Activated T-cell treated with anti-CD3 and anti-CD28 coated beads for 4 hours (primary cell): Measurements from ENCODE around the gene PEAK3.
"Not testable (repeated sequence)": the region's sequence is repeated elsewhere in the genome, so short reads cannot be mapped to it uniquely, and the experiment has no call there.

ENCODE experiments used
- DNase-seq: peaks from one replicate; pipeline ENCODE4 v3.0.0-alpha.2; 2020

PEAK3 gene

DNA sequence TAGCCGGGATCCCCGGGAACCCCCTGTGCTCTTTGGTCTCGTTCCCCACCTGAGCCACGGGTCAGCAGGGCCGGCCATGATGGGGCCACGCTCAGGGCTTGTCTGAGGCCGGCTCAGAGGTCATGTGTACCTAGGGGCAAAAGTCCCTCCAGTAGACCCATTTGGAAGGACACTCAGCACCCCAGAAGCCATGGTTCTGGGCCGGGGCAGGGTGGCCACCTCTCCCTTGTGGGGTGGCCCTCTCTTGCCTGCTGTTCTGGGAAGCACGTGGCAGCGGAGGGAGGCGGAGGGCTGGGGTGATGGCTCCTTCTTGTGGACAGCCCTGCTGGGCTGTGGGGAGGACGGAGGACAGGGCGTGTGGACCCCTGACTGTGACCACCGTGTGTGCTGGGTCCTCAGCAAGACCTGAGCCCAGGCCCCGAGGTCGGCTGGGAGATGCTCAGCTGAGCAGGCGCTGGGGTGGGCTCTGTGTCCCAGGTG is 6.4 kb upstream of the PEAK3 start:
- DNase-seq = no peak

DNA sequence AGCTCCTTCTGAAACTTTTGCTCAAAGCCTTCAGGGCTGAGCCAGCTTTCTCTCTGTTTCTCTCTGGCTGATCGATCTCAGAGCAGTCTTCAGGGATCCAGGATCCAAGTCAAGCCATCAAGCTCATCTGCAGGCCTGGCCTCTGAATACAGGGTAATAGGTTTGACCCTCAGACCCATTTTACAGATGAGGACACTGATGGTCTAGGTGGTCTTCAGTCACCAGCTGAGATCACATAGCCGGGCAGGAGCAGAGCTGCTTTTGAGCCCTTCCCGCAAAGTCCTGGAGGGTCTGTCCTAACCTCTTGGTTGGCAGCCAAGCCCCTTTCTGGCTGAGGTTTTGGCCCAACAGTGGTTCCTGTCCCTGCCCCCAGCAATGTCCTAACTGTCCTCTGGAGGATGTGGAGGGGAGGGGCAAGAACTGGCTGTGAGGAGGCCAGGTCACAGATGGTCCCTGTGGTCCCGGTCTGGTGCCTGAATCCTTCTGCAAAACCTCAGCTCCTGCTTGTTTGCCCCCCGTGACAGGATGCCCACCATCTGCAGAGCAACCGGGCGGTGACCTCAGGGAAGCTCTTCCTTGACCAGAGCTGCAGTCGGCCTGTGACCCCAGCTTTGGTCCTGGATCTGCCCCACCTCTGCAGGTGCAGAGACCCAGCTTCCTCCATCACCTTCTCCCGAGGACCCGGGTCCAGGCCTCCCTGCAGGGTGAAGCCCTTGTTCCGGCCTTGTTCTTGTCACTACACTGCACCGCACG is 5.8 kb upstream of the PEAK3 start:
- DNase-seq = no peak

DNA sequence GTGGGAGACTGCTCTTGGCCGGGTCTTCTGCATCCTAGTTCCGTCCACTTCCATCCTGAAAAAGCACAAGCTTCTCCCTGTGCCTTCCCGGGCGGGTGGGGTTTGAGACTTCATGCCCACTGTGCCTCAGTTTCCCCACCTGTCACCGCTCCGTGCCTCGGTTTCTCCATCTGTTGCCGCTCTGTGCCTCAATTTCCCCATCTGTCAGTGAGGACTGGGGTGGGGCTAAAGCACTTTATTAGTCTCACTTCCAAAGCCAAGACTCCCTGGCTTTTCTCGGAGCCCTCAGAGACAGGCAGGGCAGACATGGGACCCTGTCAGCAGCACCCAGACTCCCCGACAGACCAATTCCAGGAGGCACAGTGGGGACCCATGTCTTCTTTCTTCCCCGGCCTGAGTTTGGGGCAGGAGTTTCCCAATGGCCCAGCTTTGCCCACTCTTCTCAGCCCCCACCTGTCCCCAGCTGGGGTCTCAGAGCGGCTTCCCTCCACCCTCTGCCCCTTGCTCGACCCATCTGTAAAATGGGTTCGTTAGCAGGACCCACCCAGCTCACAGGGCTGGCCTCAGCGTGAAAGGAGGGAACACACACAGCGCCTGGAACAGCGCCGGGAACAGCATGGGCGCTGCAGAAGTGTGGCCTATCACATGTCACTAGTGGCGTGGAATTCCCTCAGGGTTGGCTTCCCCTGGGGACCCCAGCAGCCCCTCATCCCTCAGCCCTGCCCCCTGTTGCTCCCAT is 4.6 kb upstream of the PEAK3 start:
- no peak for DNase-seq

DNA sequence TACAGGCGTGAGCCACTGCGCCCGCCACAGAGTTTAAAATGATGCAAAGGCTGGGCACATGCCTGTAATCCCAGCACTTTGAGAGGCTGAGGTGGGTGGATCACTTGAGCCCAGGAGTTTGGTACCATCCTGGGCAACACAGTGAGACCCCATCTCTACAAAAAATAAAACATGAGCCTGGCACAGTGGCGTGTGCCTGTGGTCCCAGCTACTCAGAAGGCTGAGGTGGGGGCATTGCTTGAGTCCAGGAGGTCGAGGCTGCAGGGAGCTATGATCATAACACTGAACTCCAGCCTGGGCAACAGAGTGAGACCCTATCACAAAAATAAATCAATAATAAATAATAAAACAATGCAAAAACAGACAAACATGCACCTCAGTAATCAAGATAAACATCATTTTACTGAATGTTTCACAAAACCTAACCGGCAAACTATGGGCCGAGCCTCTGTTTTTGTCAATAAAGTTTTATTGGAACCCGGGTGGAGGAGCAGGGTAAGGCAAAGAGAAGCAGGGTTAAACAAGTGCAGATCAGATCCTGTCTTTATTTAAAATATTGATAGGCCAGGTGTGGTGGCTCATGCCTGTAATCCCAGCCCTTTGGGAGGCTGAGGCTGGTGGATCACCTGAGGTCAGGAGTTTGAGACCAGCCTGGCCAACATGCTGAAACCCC is 2.0 kb upstream of the PEAK3 start:
- no peak for DNase-seq

DNA sequence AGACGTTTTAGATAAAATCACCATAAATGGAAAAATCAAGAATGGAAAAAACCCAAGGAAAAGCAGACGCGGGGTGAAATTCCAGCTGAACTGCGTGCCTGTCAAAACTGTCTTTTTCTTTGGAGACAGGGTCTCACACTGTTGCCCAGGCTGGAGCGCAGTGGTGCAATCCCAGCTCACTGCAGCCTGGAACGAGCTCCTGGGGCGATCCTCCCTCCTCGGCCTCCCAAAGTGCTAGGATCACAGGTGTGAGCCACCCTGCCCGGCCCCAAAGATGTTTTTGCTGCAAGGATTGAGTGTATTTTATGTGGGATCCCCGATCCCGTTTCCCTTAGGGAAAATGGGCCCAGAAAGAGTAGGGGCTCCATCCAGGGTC is 875 bp upstream of the PEAK3 start:
- DNase-seq = no peak

DNA sequence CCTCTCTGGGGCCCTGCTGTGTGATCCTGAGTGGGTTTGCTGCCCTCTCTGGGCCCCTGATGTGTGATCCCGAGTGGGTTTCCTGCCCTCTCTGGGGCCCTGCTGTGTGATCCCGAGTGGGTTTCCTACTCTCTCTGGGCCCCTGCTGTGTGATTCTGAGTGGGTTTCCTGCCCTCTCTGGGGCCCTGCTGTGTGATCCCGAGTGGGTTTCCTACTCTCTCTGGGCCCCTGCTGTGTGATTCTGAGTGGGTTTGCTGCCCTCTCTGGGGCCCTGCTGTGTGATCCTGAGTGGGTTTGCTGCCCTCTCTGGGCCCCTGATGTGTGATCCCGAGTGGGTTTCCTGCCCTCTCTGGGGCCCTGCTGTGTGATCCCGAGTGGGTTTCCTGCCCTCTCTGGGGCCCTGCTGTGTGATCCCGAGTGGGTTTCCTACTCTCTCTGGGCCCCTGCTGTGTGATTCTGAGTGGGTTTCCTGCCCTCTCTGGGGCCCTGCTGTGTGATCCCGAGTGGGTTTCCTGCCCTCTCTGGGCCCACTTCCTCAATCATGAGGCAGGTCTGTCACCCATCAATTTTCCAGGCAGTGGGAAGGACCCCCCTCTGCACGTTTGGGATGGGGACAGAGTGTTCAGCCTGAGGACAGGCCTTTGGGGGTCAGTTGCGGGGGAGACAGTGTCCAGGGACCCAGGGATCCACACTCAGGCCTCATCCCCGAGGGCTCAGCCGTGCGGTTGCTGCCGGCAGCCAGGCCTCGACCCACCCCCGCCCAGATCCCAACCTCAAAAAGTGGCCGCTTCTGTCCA is 512 bp downstream of the PEAK3 start:
- DNase-seq = not testable (repeated sequence)

DNA sequence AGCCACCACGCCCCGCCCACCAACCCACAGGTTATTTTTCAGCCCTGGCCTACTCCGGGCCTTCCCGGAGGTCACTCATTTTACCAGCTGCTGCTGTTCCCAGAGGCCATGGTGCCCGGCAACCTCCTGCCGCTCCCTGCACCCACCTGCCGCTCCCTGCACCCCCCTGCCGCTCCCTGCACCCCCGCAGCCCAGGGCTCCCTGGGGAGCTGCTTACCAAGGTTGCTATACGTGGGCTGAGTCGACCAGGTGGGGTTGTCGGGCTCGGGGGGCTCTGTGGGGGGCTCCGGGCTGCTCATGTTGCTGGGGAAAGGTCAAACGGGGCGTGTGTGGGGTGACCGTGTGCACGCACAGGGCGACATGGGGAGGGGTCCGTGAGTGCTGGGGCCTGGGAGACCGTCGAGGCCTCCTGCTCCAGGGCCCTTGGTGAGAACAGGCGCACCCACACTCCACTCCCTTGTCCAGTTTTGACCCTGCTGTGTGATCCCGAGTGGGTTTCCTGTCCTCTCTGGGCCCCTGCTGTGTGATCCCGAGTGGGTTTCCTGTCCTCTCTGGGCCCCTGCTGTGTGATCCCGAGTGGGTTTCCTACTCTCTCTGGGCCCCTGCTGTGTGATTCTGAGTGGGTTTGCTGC is 1.2 kb downstream of the PEAK3 start:
- DNase-seq = no peak

DNA sequence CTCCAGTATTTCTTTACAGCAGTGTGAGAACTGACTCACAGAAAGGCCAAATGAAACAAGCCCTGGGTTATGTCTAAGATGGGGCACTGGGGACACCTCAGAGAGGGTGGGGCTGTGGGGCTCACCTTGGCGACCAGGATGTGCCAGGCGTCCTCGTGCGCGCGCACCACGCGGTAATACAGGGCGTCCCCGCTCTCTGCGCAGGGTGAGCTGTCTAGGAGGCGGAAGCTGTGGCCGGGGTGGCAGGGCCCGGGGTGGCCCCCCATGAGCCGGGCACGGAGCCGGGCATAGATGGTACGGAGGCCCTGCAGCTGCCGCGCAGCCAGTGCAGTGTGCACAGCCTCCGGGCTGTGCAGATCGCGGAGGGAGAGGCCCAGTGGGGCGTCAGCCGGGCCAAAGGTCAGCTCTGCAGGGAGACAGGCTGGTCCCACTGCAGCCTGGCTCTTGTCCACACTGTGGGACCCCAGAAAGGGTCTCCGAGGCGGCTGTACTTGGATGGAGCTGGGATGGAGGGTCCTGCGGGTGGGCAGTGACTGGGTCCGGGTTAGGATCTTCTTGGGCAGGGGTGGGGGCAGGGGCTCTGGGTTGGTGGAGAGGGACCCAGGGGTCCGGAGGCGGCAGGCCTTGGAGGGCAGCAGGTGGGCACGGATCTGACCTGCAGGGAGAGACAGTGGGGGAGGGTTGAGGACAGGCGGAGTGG is 3.4 kb downstream of the PEAK3 start:
- DNase-seq = no peak

DNA sequence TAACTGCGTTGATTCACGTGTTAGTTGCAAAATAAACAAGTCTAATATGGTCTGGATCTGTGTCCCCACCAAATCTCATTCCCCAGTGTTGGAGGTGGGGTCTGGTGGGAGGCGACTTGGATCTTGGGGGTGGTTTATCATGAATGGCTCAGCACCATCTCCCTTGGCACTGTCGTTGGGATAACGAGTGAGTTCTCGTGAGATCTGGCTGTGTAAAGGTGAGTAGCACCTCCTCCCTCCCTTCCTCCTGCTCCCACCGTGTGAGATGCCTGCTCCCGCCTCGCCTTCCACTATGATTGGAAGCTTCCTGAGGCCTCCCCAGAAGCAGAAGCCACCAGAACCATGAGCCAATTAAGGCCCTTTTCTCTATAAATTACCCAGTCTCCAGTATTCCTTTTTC is 4.8 kb downstream of the PEAK3 start:
- no peak for DNase-seq

DNA sequence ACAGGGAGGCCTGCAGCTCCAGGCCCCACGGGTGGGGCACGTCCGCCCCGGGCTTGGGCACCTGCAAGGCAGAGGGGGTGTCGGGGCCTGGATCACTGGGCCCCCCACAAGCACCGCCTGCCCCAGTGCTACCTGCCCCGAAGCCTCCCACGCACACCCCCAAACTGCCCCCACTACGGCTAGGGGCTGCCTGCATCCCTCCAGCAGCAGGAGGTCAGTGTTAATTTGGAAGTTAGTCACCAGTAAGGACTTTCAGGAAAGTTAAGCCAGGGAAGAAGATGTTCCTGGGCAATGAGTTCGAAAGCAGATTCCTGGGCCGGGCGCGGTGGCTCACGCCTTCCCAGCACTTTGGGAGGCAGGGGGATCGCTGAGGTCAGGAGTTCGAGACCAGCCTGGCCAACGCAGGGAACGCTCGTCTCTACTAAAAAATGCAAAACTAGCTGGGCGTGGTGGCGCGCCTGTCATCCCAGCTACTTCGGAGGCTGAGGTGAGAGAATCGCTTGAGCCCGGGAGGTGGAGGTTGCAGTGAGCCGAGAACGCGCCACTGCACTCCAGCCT is 5.5 kb downstream of the PEAK3 start:
- no peak for DNase-seq

DNA sequence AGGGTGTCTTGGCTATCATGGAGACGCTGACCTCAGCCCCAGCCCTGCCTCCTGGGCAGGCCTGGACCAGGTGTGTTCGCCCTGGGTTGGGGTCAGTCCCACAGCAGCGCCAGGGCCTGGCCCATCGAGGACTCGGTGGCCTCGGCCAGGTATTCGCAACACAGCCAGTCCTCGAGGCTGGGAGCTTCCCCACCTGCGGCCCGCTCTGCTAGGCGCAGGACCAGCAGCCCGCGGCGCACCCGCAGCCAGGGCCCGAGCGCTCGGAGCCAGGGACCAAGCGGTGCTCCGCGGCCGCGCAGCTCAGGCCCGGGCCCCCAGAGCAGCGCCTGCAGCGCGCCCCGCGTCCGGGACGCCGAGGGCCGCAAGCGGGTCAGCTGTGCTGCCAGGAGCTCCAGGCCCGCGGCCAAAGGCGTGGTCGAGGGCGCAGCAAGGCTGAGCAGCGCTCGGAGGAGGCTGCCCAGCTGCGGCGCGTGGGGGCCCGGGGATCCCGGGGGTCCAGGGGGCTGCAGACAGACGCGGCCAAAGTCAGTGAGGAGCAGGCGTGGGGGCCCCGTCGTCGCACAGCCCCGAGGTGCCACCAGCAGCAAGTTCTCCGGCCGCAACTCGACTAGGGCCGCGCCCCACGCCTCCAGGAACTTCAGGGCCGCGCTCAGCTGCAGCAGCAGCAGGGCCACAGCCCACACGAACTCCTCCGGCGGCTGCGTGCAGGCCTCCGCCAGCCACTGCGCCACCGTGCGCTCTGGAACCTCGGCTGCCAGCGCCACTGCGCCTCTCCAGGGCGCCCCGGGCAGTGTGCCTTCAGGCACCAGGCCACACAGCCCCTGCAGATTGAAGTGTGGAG is 6.2 kb downstream of the PEAK3 start:
- DNase-seq = no peak

DNA sequence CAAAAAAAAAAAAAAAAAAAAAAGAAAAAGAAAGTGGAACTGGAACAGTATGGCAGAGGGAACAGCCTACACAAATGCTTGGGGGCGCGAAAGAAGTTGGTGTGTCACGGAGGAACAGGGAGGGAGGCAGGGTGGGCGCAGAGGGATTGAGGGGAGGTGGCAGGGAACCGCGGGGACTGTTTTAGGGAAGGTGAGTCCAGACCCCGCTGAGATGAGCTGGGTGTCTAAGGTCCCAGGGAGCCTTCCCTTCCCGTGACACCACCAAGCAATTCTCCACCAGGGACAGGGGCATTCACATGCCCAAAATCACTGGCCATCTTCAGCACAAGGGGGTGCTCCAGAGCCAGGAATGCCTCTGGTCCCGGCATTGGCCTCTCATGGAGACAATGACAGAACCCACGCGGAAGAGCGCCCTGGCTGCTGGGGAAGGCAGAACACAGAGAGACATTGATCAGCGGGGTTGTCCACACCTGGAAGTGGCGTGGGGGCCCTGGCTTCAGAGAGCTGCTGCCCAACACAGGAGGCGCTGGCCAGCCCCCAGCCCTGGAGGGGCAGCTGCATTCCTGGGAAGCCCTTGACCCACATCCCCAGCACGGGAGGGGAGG is 6.9 kb downstream of the PEAK3 start:
- DNase-seq = no peak

DNA sequence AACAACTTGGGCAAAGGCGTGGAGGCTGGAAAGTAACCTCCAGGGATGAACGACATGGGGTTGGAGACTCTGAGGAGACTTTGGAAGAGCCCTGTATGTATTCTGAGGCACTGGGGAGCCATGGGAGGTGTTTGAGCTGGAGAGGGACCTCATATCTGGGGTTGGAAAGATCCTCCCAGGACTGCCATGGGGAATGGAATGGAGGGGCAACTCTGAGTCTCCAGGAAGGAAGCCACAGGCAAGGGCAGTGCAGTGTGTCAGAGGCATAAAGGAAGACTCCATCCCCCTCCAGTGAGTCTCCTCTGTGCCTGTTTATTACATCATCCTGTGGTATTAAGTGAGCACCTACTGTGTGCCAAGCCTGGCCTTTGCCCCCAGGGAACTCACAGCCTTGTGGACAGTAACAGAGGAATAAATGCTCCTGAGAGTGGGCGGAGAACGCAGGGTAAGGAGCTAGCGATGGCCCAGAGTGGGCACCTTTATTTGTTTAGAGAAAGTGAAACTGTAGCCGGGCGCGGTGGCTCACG is 7.7 kb downstream of the PEAK3 start:
- DNase-seq = no peak

DNA sequence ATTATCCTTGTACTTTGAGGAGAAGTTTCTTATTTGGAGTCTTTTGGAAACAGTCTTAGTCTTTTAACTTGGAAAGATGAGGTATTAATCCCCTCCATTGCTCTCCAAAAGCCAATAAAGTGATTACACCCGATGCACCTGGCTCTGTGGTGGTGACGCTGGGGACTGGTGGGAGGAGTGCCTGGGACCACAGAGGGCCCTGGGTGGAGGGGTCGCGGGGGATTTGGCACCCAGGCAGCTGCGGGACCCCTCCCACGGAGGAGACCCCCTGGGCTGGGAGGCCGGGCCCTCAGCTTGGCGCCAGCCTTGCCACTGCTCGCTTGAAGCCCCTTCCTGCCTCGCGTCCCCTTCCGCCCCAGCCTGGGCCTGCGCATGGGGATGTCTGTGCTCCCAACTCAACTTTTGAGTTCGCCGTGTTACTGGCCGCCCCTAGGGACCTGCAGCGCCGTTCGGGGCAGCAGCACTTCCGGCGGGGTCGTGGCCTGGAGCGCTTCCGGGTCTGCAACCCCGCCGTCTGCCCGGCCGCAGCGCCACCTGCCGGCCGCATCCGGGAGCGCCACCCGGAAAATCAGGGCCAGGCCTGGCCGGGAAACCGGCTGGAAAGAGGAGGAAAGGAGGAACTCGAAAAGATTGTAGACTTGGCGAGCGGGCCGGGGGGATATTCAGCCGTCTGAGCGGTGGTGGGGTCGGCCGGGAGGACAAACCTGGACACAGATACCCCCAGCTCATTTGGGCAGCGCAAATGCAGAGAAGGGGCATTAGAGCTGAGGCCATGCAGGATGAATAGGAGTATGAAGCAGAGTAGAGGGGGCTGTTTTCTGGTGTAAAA is 8.4 kb downstream of the PEAK3 start:
- peak; percentile 63 for DNase-seq

DNA sequence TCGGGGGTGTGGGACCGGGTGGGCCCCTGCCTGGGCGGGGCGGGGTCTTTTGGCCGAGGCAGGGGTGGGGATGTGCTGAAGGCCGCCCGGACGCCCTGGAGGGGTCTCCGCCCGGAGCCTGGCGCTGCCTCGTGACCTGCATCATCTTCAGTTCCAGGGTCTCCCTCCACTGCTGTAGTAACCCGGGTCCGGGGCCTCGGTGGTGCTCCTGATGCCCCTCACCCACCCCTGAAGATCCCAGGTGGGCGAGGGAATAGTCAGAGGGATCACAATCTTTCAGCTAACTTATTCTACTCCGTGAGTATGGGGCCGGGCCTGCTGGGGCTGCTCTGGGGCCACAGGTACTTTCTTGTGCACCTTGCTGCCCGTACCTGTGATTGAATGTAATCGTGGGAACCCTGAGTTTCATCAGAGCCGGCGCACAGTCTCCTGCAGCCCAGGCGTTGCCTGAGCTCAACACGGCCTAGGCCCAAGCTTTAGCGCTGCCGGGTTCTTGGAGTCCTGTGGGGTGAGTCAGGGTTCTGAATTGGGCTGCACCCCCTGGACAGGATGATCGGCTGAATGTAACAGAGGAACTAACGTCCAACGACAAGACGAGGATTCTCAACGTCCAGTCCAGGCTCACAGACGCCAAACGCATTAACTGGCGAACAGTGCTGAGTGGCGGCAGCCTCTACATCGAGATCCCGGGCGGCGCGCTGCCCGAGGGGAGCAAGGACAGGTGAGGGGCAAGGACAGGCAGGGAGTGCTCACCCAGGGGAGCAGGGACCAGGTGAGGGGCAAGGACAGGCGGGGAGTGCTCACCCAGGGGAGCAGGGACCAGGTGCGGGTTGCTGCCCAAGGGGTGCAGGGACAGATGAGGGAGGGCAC is 10.5 kb downstream of the PEAK3 start:
- DNase-seq = no peak

DNA sequence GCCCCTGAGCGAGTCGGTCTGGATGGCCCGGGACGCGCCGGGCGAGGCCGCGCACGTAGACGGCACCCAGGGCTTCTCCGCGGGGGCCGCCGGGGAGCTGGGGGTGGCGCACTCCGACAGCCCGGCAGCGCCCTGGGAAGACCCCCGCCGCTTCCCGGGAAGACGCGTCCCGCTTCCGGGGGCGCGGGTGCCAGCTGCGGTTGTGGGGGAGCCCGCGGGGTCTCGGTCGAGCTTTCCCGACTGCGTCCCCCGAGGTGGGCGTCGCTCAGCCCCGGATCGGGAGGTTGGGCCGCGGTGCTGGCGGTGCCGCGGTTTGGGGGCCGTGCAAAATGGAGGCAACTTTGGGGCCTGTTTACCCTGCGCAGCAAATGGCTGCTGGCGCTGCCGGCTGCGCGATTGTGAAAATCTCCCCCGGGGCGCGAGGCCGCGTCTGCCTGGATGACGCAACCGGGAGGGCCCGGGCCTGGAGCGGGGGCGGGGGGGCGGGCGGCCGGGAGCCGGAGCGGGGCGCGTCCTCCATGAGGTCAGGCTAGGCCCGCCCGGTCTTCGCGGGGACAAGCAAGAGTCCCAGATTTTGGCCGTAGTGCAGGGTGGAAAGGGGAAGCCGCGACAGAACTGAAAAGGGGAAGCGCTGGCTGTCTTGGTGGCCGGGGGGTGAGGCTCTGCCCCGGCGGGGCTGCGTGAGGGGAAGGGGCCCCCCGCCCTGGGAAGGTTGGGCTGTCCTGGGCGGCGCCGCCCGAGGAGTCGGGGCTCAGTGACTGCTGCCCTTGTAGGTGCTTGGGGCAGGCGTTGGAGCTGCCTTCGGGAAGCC is 11.3 kb downstream of the PEAK3 start:
- DNase-seq = peak; percentile 61

DNA sequence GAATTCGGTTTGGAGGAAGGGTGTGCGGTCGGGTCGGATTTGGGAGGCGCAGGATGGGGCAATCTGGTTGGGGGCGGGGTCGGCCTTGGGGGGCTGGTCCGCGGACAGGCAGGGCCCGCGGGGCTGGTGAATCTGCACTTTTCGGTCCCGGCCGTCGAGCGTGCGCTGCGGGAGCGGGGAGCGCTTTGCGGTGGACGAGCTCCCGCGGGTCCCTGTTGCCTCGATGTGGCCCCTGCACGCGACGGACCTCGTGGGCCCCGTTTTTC is 11.9 kb downstream of the PEAK3 start:
- no peak for DNase-seq
